A673 (cell line): Measurements from ENCODE around the gene CREB3L2.

Experiments
- EZH2 ChIP-seq: fragments of 200-600 bp; sonication (generic); IDR thresholded peaks from 2 replicates; pipeline ENCODE4 v1.6.1; 2017; ENCODE audit warnings: borderline replicate concordance, low read depth, mild to moderate bottlenecking, mixed read lengths, antibody characterized with exemption, low read length; ENCODE audit not compliant: poor library complexity, severe bottlenecking
- TF ChIP-seq, protein P1 (sequence below): fragments of 300-800, 200-600 bp; sonication (generic); conservative IDR thresholded peaks from 2 replicates; pipeline ENCODE4 v1.5.1; 2017; ENCODE audit warnings: low read depth, mild to moderate bottlenecking, antibody characterized with exemption, low read length, moderate library complexity, mixed read lengths

DNA sequence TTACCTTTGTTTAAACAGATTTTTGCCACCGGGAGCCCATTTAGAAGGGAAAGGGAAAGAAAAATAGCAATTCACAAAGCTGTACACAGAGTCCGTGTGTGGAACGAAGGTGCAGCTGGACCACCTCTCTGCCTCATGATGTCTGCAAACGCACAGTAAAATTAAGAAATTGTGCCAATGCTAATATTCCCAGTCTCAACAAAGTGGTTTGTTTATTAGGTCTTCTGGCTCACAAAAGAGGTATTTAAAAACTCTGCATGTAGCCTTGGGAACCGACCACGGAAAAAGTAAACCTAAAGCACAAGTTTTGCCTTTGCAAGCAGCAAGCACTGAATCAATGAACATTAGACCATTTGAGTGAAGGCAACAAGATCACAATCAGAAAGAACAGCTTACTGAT lies 57.7 kb downstream of the CREB3L2 start:
- TF ChIP-seq, protein P1, sequence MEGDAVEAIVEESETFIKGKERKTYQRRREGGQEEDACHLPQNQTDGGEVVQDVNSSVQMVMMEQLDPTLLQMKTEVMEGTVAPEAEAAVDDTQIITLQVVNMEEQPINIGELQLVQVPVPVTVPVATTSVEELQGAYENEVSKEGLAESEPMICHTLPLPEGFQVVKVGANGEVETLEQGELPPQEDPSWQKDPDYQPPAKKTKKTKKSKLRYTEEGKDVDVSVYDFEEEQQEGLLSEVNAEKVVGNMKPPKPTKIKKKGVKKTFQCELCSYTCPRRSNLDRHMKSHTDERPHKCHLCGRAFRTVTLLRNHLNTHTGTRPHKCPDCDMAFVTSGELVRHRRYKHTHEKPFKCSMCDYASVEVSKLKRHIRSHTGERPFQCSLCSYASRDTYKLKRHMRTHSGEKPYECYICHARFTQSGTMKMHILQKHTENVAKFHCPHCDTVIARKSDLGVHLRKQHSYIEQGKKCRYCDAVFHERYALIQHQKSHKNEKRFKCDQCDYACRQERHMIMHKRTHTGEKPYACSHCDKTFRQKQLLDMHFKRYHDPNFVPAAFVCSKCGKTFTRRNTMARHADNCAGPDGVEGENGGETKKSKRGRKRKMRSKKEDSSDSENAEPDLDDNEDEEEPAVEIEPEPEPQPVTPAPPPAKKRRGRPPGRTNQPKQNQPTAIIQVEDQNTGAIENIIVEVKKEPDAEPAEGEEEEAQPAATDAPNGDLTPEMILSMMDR, result no peak
- no peak for TF ChIP-seq EZH2
